ENCODE data around the gene ZNF677. TPM values are rescaled to one million over a fixed set of nuclear protein-coding genes. Genes with fewer than 3 reads are reported as not detected.
"Not testable (repeated sequence)": the region's sequence is repeated elsewhere in the genome, so short reads cannot be mapped to it uniquely, and the experiment has no call there.

The ZNF677 gene
- total RNA-seq, 1 donor from 2014 or later, result 15.8 TPM

GRCh38 chr19:53275480-53275879, 20.8 kb upstream of the ZNF677 start:
- no peak overlapping the region for H3K27ac ChIP-seq
- no peak for TF ChIP-seq CTCF (IDR thresholded peaks at IDR 0.05)
- H3K4me1 ChIP-seq, result no peaks in the 10 kb centered on the region
- no peaks in the 10 kb centered on the region for H3K9me3 ChIP-seq
- DNase-seq (no peak), ATAC-seq (no peak)
- no peaks in the 10 kb centered on the region for H3K36me3 ChIP-seq
- H3K4me3 ChIP-seq, result no peak overlapping the region
- intact Hi-C loops (cut with DNase I), result no loop called here
- peaks cover 3% of the 10 kb centered on the region for H3K27me3 ChIP-seq (ENCODE audit: low read depth)

- DNase-seq (no peak), ATAC-seq (no peak)
- intact Hi-C loops (cut with DNase I), result no loop called here
- Histone ChIP-seq H3K27me3 (ENCODE audit: low read depth) (no peaks in the 10 kb centered on the region), H3K27ac (no peak overlapping the region), H3K4me3 (no peak overlapping the region), H3K4me1 (no peaks in the 10 kb centered on the region), H3K36me3 (no peaks in the 10 kb centered on the region), H3K9me3 (no peaks in the 10 kb centered on the region)
- TF ChIP-seq CTCF (IDR thresholded peaks at IDR 0.05), result no peak
These were observed 17.4 kb upstream of the ZNF677 start for GRCh38 chr19:53272044-53272443.

- DNase-seq; H3K9me3 ChIP-seq; H3K4me3 ChIP-seq; H3K36me3 ChIP-seq; H3K4me1 ChIP-seq; H3K27me3 ChIP-seq (ENCODE audit: low read depth); ATAC-seq; H3K27ac ChIP-seq; intact Hi-C loops (cut with DNase I): not testable (repeated sequence)
These were observed 15.2 kb upstream of the ZNF677 start for GRCh38 chr19:53269861-53270260.

- H3K9me3 ChIP-seq; H3K4me3 ChIP-seq; H3K27ac ChIP-seq; H3K4me1 ChIP-seq; H3K36me3 ChIP-seq; DNase-seq; intact Hi-C loops (cut with DNase I); ATAC-seq: not testable (repeated sequence)
- H3K27me3 ChIP-seq (ENCODE audit: low read depth), result peaks cover 12% of the 10 kb centered on the region
These were observed 12.9 kb upstream of the ZNF677 start, which contains the start of gene VN1R4 for GRCh38 chr19:53267623-53268022. VN1R4 (minus strand) TSS chr19:53267723; CDS start chr19:53267665, 58 bp downstream.

- H3K36me3 ChIP-seq; DNase-seq; H3K4me3 ChIP-seq; ATAC-seq; H3K27me3 ChIP-seq (ENCODE audit: low read depth); H3K4me1 ChIP-seq; H3K9me3 ChIP-seq; H3K27ac ChIP-seq; intact Hi-C loops (cut with DNase I): not testable (repeated sequence)
These were observed 3.2 kb upstream of the ZNF677 start, which contains the start of gene VN1R2 for GRCh38 chr19:53257715-53258342. VN1R2 (plus strand) TSS chr19:53258292; CDS start chr19:53258376, 84 bp downstream.

- H3K27ac ChIP-seq, result no peak overlapping the region
- no peak for TF ChIP-seq CTCF (IDR thresholded peaks at IDR 0.05)
- peaks cover 76% of the 10 kb centered on the region for H3K9me3 ChIP-seq
- peaks cover 52% of the 10 kb centered on the region for H3K36me3 ChIP-seq
- H3K27me3 ChIP-seq (ENCODE audit: low read depth), result no peaks in the 10 kb centered on the region
- intact Hi-C loops (cut with DNase I), result no loop called here
- ATAC-seq (no peak), DNase-seq (no peak)
- H3K4me1 ChIP-seq, result no peaks in the 10 kb centered on the region
- H3K4me3 ChIP-seq, result no peak overlapping the region
These were observed 8.2 kb downstream of the ZNF677 start for GRCh38 chr19:53246498-53246897.

GRCh38 chr19:53237114-53237777, 17.4 kb downstream of the ZNF677 start:
- no peak for TF ChIP-seq CTCF (IDR thresholded peaks at IDR 0.05)
- H3K9me3 ChIP-seq, result peaks cover 100% of the 10 kb centered on the region
- no peak overlapping the region for H3K4me3 ChIP-seq
- H3K27me3 ChIP-seq (ENCODE audit: low read depth), result no peaks in the 10 kb centered on the region
- intact Hi-C loops (cut with DNase I), result no loop called here
- peaks cover 27% of the 10 kb centered on the region for H3K36me3 ChIP-seq
- no peak overlapping the region for H3K27ac ChIP-seq
- DNase-seq (no peak), ATAC-seq (no peak)
- H3K4me1 ChIP-seq, result no peaks in the 10 kb centered on the region
